ENCODE results near the gene SLC38A3. TPM values are rescaled to one million over a fixed set of nuclear protein-coding genes. Genes with fewer than 3 reads are reported as not detected.
"Not testable (repeated sequence)": the region's sequence is repeated elsewhere in the genome, so short reads cannot be mapped to it uniquely, and the experiment has no call there.

The SLC38A3 gene
- total and polyA plus RNA-seq, 2 experiments from 2014 or later: 24.7 to 56.6 TPM

- DNase-seq (ENCODE audit: low spot score): no peak
These were observed 21.9 kb downstream of the SLC38A3 start for GRCh38 chr3:50226888-50227389.

GRCh38 chr3:50227390-50228183 lies 22.5 kb downstream of the SLC38A3 start:
- H3K27ac ChIP-seq: peak overlapping the region; percentile 86
- peaks cover 17% of the 10 kb centered on the region for H3K4me1 ChIP-seq (ENCODE audit: insufficient read depth)
- whole genome bisulfite sequencing (ENCODE audit: low lambda C conversion rate, missing lambda C conversion rate): 1% methylated on average over 38 of the region's 51 CpGs
- no peaks in the 10 kb centered on the region for H4K20me1 ChIP-seq (ENCODE audit: insufficient read depth, poor library complexity, severe bottlenecking)
- no peaks in the 10 kb centered on the region for H3K27me3 ChIP-seq
- H3K9me2 ChIP-seq (replicated peaks; ENCODE audit: insufficient read depth): no peaks in the 10 kb centered on the region
- peak overlapping the region; percentile 96 for H3K4me2 ChIP-seq
- no peaks in the 10 kb centered on the region for H3K79me2 ChIP-seq
- H3K9me3 ChIP-seq (ENCODE audit: low read depth): no peaks in the 10 kb centered on the region
- TF ChIP-seq EZH2phosphoT487 (IDR thresholded peaks at IDR 0.05; ENCODE audit: low read depth, severe bottlenecking, unreplicated experiment) (no peak), CTCF (IDR thresholded peaks at IDR 0.05; ENCODE audit: poor library complexity) (peak; percentile 72)
- peak; percentile 98 for DNase-seq (ENCODE audit: low spot score)
- peak overlapping the region; percentile 85 for H2AFZ ChIP-seq
- peak overlapping the region; percentile 50 for H3K4me3 ChIP-seq
- no peaks in the 10 kb centered on the region for H3K36me3 ChIP-seq (replicated peaks; ENCODE audit: insufficient read depth, low read depth)

More at GRCh38 chr3:50226888-50227389, 21.9 kb downstream of the SLC38A3 start:
- no peaks in the 10 kb centered on the region for H3K36me3 ChIP-seq (replicated peaks; ENCODE audit: insufficient read depth, low read depth)
- H2AFZ ChIP-seq: peak overlapping the region; percentile 85
- H3K27me3 ChIP-seq: no peaks in the 10 kb centered on the region
- H3K9me3 ChIP-seq (ENCODE audit: low read depth): no peaks in the 10 kb centered on the region
- H3K27ac ChIP-seq: peak overlapping the region; percentile 73
- peaks cover 17% of the 10 kb centered on the region for H3K4me1 ChIP-seq (ENCODE audit: insufficient read depth)
- H3K79me2 ChIP-seq: no peaks in the 10 kb centered on the region
- 2% methylated on average over 32 of the region's 40 CpGs for WGBS (ENCODE audit: low lambda C conversion rate, missing lambda C conversion rate)
- TF ChIP-seq EZH2phosphoT487 (IDR thresholded peaks at IDR 0.05; ENCODE audit: low read depth, severe bottlenecking, unreplicated experiment) (no peak), CTCF (IDR thresholded peaks at IDR 0.05; ENCODE audit: poor library complexity) (no peak), EZH2 (IDR thresholded peaks at IDR 0.05; ENCODE audit: borderline replicate concordance) (no peak)
- H3K4me3 ChIP-seq: peak overlapping the region; percentile 40
- no peaks in the 10 kb centered on the region for H4K20me1 ChIP-seq (ENCODE audit: insufficient read depth, poor library complexity, severe bottlenecking)
- H3K9me2 ChIP-seq (replicated peaks; ENCODE audit: insufficient read depth): no peaks in the 10 kb centered on the region
- peak overlapping the region; percentile 96 for H3K4me2 ChIP-seq

GRCh38 chr3:50228184-50228763 lies 23.2 kb downstream of the SLC38A3 start:
- 38% methylated on average over 14 of the region's 15 CpGs for WGBS (ENCODE audit: low lambda C conversion rate, missing lambda C conversion rate)

GRCh38 chr3:50229490-50229889 lies 24.4 kb downstream of the SLC38A3 start:
- H3K27me3 ChIP-seq: no peaks in the 10 kb centered on the region
- no peak overlapping the region for H3K27ac ChIP-seq
- no peaks in the 10 kb centered on the region for H3K36me3 ChIP-seq (replicated peaks; ENCODE audit: insufficient read depth, low read depth)

More at GRCh38 chr3:50228184-50228763, 23.2 kb downstream of the SLC38A3 start:
- H2AFZ ChIP-seq: peak overlapping the region; percentile 73
- peak overlapping the region; percentile 96 for H3K4me2 ChIP-seq
- not testable (repeated sequence) for H3K27me3 ChIP-seq; H3K79me2 ChIP-seq; H3K9me3 ChIP-seq (ENCODE audit: low read depth); DNase-seq (ENCODE audit: low spot score); H3K9me2 ChIP-seq (replicated peaks; ENCODE audit: insufficient read depth); H3K36me3 ChIP-seq (replicated peaks; ENCODE audit: insufficient read depth, low read depth); H4K20me1 ChIP-seq (ENCODE audit: insufficient read depth, poor library complexity, severe bottlenecking)
- H3K4me1 ChIP-seq (ENCODE audit: insufficient read depth): peaks cover 17% of the 10 kb centered on the region
- peak overlapping the region; percentile 50 for H3K4me3 ChIP-seq
- H3K27ac ChIP-seq: peak overlapping the region; percentile 86

More at GRCh38 chr3:50229490-50229889, 24.4 kb downstream of the SLC38A3 start:
- Histone ChIP-seq H3K9me3 (ENCODE audit: low read depth) (no peaks in the 10 kb centered on the region), H3K9me2 (replicated peaks; ENCODE audit: insufficient read depth) (no peaks in the 10 kb centered on the region), H3K4me3 (no peak overlapping the region), H2AFZ (no peak overlapping the region), H3K4me1 (ENCODE audit: insufficient read depth) (peaks cover 17% of the 10 kb centered on the region), H4K20me1 (ENCODE audit: insufficient read depth, poor library complexity, severe bottlenecking) (no peaks in the 10 kb centered on the region), H3K79me2 (no peaks in the 10 kb centered on the region), H3K4me2 (no peak overlapping the region)
- DNase-seq (ENCODE audit: low spot score): no peak
- WGBS (ENCODE audit: low lambda C conversion rate, missing lambda C conversion rate): 90% methylated on average over 3 of the region's 3 CpGs
- TF ChIP-seq CTCF (IDR thresholded peaks at IDR 0.05; ENCODE audit: poor library complexity): no peak
- no peak for TF ChIP-seq EZH2phosphoT487 (IDR thresholded peaks at IDR 0.05; ENCODE audit: low read depth, severe bottlenecking, unreplicated experiment)
- no peak for TF ChIP-seq EZH2 (IDR thresholded peaks at IDR 0.05; ENCODE audit: borderline replicate concordance)

All from hepatocyte (in vitro differentiated cells).